NCI-H774 (cell line): ENCODE measurements around the gene NUDT4B.
"Not testable (repeated sequence)": the region's sequence is repeated elsewhere in the genome, so short reads cannot be mapped to it uniquely, and the experiment has no call there.

Source experiments
- DNase-seq: peaks from one replicate; lab custom pipeline; 2025; lab: John Stamatoyannopoulos, UW

The NUDT4B gene

DNA sequence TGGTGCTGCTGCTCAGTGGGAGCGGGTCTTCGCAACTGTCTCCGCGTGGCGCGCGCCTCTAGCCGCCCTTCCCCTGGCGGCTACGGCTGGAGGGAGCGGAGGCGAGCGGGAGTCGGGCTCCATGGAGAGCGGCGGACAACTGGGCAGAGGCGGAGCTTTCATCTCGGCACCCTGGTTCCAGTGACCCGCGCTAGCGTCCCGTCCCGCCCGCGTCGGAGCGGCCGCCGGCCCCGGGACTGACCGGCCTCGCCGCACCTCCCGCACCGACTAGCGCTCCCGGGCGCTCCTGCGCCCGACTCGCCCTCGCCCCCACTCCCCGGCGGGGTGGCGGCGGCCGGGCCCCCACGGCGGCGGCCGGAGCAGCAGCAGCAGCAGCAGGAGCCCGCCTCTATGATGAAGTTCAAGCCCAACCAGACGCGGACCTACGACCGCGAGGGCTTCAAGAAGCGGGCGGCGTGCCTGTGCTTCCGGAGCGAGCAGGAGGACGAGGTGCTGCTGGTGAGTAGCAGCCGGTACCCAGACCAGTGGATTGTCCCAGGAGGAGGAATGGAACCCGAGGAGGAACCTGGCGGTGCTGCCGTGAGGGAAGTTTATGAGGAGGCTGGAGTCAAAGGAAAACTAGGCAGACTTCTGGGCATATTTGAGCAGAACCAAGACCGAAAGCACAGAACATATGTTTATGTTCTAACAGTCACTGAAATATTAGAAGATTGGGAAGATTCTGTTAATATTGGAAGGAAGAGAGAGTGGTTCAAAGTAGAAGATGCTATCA is at the start of gene NUDT4B:
Gene NUDT4B (plus strand): TSS at position 212 of the 772 bp plus-strand sequence. CDS start 179 bp downstream, at position 391.
- not testable (repeated sequence) for DNase-seq

DNA sequence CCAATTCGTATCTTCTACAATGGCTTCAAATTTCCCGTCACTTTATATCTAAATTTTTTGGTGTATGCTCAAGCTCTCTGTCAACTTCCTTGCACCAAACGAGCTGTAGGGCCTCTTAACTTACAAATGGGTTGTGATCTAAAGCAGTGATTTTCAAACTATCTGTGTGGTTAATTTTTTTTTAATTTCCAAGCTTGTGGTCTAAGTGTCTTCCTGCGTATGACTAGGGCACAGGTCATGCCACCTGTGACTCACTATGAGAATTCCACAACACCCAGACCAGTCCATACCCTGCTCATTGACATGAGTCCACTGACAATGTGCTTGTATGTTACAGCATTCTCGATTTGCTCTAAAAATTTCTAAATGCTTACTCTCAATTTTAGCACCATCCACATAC is 49.2 kb upstream of the NUDT4B start:
- not testable (repeated sequence) for DNase-seq

DNA sequence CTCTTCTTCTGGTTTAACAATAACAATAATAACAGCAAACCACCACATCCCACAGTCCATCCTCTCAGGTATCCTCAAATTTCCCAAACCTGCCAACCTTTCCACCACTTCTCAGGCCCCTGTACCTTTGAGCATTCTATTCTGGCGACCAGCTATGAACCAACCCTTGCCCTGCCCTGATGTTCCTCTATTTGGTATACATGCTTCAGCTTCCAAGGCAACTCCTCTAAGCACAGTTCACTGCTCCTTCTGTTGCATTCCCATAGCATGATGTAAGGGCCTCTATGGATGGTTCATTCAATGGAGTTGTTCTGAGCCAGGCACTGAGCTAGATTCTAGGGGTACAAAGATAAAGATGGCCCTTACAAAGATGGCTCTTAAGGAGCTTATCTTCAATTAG is 46.3 kb upstream of the NUDT4B start:
- DNase-seq = not testable (repeated sequence)

DNA sequence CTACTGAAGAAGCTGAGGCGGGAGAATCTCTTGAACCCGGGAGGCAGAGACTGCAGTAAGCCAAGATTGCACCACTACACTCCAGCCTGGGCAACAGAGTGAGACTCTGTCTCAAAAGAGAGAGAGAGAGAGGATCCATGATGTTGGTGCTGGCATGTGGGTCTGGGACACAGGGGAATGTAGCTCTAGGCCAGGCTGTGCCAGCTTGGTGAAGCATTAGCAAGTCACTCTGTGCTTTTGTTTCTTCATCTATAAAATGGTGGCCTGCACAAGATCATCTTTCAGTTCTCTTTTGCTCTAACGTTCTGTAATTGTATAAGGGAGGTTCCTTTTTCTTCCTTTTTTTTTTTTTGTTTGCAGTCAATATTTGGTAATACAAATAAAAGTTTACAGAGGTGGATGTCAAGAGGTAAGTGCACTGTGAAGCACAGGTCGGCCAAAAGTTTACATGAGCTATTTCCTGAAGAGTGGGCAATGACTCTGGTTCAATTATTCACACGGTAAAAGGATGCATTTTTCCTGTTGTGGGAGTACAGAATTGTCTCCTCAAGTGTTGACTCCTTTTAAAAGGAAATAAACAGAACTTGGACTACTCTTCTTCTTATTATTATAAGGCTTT is 44.5 kb upstream of the NUDT4B start:
- not testable (repeated sequence) for DNase-seq

DNA sequence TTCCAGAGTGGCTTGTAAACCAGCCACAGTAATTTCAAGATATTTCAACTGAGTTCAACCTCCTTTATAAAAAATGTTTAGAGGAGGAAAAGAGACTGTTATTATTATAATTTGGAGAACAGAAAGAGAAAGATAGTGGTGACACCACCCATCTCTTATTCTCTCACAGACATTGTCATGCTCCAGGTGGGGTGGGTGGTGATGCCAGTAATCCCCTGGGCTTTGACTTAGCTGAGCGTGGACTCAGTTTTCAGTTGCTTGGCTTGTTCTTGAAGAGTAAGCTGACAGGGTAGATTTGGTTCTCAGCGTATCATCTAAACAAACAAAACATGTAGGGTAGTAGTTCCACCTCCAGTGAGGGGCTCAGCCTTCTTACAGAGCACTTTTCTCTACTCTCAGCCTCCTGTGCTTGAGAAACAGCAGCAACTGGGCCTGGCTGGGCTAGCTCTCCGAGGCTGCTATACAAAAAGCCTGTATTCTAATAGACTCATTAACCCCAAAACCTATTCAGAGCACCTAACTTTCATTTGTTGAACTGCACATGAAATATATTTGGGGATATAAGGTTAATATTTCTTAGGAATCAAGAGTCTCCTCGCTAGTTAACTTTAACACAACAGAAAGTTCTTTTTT is 43.1 kb upstream of the NUDT4B start:
- not testable (repeated sequence) for DNase-seq

DNA sequence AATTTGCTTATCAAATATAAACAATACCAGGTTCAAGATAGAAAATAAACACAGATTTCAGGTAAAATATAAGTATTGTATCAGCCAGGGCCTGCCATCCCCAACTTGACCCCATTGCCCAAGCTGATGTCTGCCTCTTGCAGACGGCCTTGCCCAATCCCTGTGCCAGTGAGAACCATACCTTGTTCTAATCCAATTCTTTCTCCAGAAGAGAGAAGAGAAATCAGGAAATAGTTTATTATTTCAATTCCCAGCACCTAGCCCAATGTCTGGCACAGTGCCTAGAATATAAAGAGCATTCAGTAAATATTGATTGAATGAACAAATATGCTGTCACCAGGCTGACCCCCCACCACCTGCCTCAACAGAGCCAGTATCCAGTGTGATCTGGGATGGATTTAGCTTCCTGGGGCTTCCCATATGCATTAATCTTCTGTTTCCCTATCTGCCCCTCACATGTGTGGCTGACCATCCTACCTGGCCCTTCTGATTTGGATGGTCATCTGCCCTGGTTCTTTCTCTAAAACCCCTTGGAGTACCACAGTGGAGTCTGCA is 39.7 kb upstream of the NUDT4B start:
- not testable (repeated sequence) for DNase-seq

DNA sequence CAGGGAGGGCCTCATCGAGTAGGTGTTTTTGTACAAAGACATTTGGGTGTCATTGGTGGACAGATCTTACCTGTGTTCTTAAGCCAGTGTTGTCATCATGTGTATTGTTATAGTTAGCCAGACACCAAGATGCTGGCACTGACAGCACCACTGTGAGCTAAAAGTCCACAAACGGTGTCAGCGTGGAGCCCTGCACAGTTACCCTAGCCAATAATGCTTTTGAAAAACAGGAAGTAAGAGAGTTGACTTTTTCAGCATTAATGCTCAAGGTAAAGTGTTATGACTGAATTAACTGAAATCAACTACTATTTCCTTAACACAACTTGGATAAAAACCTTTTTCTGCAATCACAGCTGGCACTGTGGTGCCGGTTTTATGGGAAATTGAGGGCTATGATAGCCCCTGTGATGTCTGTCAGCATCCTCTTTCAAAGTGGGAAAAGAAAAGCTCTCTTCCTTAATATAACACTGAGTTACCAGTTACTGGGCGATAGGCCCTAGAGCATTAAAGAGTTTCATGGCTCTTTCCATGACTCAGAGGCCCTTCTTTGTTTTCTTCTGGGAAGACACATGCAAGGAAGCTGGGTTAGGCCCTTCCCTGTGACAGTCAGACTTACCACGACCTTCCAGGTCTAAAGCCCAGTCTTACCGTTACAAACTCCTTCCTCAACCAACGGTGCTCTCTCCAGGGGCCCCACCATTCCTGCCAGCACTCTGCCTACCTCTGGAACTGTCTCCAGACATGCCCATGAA is 37.6 kb upstream of the NUDT4B start:
- DNase-seq = not testable (repeated sequence)

DNA sequence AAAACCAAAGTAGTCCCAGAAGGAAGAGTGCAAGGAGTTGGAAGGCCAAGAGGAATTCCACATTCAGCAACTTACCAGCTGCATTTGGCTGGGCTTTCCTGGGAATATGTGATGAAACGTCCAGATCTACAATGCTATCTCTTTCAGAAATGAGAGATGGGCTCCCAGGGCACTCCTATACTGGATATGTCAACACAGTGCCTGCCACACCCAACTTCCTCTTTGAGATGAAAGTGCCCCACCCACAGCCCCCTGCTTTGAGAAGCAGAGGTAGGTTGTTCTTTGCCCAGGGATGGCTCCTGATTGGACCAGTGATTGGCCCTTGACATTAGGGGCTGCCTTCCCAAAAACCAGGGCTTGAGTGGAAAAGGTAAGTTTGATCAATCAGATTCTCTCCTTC is 36.2 kb upstream of the NUDT4B start:
- DNase-seq = not testable (repeated sequence)

DNA sequence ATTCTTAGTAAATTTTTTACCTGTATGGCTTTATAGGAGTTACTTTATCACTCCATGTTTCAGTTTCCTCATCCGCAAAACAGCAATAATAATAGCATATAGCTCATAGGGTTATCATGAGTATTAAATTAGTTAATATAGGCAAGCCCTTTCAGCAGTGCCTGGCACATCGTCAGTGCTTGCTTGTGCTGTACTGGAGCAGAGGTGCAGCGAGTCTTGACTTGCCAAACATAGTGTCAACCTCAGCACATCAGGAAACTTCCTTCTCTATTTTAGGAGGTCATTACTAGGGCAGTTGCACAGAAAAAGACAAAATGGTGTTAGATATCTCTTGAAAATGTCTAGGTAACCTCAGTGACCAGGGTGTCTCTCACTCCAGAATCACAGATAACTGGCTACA is 33.1 kb upstream of the NUDT4B start:
- not testable (repeated sequence) for DNase-seq

DNA sequence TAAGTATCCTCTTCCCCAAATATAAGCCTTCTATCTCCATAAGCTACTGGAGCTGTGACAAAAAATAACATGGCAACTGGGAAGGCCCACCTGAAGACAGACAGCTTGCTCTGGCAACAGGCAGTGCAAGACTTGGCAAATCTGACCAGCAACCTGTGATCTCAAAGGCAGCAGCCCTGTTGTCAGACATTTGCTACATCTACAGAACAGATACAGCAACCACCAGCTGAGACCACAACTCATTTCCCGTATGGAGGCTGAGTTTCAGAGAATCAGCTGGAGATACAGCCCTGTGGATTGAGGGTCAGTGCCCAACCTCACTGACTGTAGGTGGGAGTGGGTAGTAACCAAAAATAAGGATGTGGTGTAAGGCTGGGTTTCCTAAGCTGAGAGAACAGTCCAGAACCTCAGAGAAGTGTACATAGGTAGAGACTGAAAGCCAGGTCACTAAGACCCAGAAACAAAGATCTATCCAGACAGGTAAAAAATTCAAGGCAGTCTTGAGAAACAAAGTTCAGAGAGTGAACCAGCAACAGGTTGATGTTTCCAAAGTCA is 31.5 kb upstream of the NUDT4B start:
- not testable (repeated sequence) for DNase-seq

DNA sequence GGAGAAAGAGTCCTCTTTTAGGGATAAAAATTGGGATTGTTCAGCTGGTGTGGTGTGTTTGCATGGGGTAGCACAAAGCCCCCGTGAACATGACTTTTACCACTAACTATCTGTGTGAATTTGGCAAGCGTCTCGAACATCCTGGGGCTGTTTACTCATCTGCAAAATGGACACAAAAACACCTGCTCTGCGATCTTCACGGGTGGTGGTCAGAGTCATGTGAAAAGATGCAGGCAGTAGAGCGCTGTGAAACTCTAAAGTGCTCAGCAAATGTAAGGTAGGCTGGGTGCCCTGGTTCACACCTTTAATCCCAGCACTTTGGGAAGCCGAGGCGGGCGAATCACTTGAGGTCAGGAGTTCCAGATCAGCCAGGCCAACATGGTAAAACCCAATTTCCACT is 27.7 kb upstream of the NUDT4B start:
- DNase-seq = not testable (repeated sequence)

DNA sequence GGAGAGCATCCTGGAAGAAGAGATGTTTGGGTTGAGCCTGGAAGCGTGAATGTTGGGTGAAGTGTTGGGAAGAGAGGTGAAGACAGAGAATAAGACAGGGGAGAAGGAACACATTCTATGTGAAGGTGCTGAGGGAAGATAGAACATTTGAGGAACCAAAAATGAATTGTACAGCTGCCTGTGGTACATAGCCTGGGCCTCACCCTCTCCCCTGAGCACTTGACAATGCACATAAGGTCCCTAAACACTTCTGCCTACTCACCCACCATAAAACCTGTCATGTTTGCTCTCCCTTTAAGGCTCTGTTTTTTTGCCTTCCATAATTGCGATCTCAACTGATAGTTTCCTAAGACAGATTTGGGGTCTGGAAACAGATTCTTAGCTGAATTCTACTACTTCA is 25.8 kb upstream of the NUDT4B start:
- DNase-seq = not testable (repeated sequence)

DNA sequence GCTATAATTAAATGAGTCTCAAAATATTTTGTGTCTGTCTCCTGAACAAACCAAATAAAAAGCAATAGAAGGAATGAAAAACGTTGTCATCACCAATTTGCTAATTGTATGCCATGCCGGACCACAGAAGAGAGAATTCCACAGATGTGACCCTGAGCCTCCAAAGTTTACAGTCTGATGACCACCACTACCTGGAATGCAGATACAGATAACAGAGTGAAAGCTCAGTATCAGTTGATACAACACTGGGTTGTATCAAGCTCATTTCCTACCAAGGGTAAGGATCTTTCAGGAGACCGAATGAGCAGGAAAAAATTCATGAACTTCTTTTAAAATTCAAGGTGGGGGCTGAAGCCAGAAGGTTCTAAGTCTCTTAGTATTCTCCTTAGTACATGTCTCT is 25.1 kb upstream of the NUDT4B start:
- DNase-seq = not testable (repeated sequence)

DNA sequence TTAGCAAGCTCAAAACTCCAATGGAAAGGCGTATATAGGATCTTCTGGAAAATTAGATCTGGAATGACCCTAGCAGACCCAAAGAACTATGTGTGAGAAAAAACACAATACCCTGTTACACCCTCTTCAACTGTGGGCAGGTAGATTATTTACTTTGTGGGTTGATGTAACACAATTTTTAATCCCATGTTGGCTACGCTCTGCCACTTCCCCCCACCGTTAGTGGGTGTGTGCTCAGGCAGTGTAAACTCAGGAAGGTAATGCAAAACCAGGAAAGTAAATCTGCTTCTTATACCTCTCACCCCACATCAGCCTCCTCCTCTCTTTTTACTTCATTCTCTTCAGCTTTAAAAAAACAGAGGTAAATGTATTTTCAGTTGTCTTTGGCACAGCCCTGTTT is 23.7 kb upstream of the NUDT4B start:
- not testable (repeated sequence) for DNase-seq

DNA sequence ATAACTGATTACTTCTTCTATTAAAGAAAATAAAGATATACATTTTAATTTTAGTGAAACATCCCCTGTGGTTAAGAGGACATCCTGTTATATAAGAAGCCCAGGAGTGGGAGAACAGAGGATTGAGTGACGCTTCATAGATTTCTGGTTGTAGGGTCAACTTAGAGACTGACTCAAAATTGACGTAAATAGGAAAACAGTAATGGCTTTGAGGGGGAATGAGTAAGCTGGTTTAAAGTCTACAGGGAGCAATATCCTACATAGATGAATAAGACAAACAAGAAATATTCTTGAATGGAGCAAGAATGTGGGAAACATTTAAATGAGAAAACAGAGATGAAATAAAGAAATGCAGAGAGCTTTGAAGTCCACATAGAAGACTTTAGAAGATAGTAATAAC is 20.7 kb upstream of the NUDT4B start:
- not testable (repeated sequence) for DNase-seq

DNA sequence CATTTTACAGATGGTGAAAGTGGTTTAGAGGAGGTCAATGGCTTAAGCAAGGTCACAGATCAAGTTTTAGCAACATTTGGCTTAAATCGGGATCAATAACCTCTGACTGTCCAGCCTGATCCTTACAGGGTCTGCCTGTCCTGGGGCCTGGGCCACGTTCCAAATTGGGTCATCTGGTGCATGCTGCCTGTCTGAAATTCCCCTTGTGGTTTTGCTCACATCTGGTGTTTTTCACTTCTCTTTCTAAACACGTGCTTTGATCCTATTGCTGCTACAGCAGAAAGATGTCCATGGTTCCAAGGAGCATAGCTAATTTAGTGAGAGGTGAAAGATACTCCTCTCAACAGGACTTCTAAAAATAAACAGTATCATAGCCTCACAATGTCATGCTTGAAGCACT is 19.4 kb upstream of the NUDT4B start:
- DNase-seq = not testable (repeated sequence)

DNA sequence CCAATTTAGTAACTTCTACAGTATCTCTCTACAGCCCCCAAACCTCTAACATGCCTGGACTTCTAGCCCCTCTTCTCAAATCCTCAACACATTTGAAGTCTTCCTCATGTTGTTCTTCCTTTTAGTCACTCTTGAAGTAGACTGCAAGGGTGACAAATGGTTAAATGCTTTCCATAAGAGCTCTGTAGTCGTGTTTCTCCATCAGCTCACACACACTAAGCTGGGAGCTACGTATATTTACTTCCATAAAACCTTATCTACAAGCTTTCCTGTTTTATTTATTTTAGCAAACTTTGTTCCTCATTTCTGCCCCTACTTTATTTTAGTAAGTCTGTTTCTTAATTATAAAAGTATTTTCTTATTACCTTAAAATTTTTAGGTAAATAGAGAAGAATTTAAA is 19.0 kb upstream of the NUDT4B start:
- not testable (repeated sequence) for DNase-seq

DNA sequence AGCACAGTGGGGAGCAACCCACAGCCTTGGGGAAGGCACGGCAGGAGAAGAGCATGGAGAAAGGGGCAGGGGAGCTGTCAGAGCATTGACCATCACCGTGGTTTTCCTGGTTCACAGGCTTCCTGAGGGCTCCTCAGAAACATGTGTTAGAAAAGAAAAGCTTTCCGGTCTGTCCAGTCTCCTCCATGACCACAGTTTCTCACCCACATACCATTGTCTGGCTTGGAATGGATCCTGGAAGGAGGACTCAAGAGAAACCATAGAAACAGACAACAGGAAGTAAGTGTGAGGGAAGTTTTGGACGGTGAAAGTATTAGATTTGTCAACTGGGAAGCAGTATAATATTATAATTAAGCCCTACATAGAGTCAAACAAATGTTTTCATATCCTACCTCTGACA is 16.3 kb upstream of the NUDT4B start:
- DNase-seq = not testable (repeated sequence)

DNA sequence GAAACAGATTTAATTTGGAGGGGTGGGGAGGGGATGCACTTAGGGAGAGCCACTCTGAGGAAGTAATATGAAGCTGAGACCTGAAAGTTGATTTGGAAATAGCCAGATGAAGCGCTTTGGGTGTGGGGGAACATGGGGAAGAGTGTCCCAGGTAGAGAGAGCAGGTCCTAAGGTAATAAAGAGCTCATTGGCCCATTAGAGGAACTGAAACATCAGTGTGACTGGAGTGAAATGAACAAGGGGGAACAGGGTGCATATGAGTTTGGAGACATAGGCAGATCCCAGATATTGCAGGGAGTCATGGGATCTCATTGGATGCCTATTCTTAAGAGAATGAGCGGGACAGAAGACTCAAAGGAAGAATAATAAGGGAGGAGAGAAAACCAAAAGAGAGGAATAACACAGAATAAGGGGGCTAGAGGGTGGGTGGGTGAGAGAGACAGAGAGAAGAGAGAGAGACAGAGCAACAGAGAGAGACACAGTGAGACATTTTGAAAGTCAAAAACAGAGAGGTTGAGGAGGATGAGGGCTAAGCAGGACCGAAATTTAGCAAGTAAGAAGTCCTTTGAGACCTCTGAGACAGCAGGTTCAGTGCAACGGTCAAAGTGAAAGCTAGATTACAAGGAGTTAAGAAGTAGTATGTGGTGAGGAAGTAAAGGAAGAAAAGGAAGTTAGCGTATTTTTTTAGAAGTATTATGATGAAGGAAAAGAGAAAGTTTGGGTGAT is 14.8 kb upstream of the NUDT4B start:
- not testable (repeated sequence) for DNase-seq

DNA sequence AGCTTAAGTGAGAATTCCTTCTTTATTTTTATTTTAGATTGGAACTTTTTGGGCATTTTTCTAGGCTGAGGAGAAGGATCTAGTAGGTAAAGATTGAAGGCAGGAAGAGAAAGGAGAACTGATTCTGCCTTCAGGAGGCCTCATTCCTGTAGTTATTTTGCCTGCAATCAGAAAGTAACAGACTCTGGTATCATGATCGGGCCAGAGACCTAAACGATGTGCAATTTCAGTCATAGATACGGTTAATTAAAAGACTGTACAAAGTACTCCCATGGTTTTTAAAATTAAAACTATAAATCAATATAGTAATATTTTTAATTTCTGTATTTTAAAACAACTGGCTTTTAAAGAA is 14.3 kb upstream of the NUDT4B start:
- DNase-seq = not testable (repeated sequence)

DNA sequence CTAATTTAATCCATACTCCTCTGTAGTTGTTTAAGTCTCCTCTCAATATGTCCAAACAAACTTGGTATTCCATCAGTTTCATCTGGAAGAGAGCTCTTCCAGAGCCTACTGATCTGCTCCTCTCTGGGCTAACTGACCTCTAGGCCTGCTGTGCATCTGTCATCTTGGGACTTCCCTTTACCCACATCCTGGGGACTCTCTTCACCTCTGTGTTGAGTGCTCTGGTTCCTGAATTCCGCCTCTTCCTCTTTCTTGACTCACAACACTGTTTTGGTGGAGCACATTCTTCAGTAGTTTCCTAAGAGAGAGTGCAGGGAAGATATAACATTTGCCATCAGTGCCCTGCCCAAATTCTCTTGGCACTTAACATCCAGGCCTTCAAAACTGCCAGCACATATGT is 13.0 kb upstream of the NUDT4B start:
- not testable (repeated sequence) for DNase-seq
